Colonic mucosa (tissue), 4 donors: ENCODE measurements around the gene NADK. TPM values are rescaled to one million over a fixed set of nuclear protein-coding genes. Genes with fewer than 3 reads are reported as not detected.
"Not testable (repeated sequence)": the region's sequence is repeated elsewhere in the genome, so short reads cannot be mapped to it uniquely, and the experiment has no call there.

Source experiments
- DNase-seq: peaks from one replicate; pipeline ENCODE4 v3.0.0-alpha.2; 2020
- H3K27ac ChIP-seq: fragments of 200-600 bp; one replicate; pipeline ENCODE4 v1.8.0; 2021
- H3K27me3 ChIP-seq: fragments of 200-600 bp; one replicate; pipeline ENCODE4 v1.8.0; 2021
- H3K36me3 ChIP-seq: fragments of 200-600 bp; one replicate; pipeline ENCODE4 v1.8.0; 2021
- H3K4me1 ChIP-seq: fragments of 200-600 bp; one replicate; pipeline ENCODE4 v1.8.0; 2021; ENCODE audit warnings: mild to moderate bottlenecking
- H3K4me3 ChIP-seq: fragments of 200-600 bp; one replicate; pipeline ENCODE4 v1.8.0; 2021
- H3K9ac ChIP-seq, 2 donors: one replicate each; pipeline ENCODE4 v1.7.0; 2013; ENCODE audit warnings: control low read depth in 2 of 2, low read depth in 2 of 2, low read length in 2 of 2
- H3K9me3 ChIP-seq: fragments of 200-600 bp; one replicate; pipeline ENCODE4 v1.8.0; 2021
- intact Hi-C: fragments of 100-400 bp; cut with DNase I; formaldehyde crosslinking; loops from one replicate; pipeline ENCODE4 v1.14.1; 2022
- total RNA-seq, 2 donors: library from RNA; stranded (reverse); fragmentation: NEBNext Ultra II Directional in 1 of 2; extraction: Animal tissue kit (Norgen Biotek cat#: 25700) in 1 of 2; gene quantifications; one replicate each; pipeline ENCODE4 v1.2.1, GENCODE V29; 2021
- TF ChIP-seq, protein P1 (sequence below): fragments of 200-600 bp; IDR thresholded peaks from one replicate; pipeline ENCODE4 v1.8.0; 2022; ENCODE audit warnings: antibody characterized with exemption, mild to moderate bottlenecking
- donor health status: healthy.
- donor health status: DM: no; HTN: no; CAD: no.
- donor health status: DM: no; HTN: no; CAD: no.

The NADK gene
- total RNA-seq, 2 donors from 2014 or later = 122 to 146 TPM

GRCh38 chr1:1753607-1754005 lies 24.7 kb downstream of the NADK start:
- H3K27me3 ChIP-seq = no peaks in the 10 kb centered on the region
- H3K4me1 ChIP-seq = peaks cover 4% of the 10 kb centered on the region
- TF ChIP-seq, protein P1, sequence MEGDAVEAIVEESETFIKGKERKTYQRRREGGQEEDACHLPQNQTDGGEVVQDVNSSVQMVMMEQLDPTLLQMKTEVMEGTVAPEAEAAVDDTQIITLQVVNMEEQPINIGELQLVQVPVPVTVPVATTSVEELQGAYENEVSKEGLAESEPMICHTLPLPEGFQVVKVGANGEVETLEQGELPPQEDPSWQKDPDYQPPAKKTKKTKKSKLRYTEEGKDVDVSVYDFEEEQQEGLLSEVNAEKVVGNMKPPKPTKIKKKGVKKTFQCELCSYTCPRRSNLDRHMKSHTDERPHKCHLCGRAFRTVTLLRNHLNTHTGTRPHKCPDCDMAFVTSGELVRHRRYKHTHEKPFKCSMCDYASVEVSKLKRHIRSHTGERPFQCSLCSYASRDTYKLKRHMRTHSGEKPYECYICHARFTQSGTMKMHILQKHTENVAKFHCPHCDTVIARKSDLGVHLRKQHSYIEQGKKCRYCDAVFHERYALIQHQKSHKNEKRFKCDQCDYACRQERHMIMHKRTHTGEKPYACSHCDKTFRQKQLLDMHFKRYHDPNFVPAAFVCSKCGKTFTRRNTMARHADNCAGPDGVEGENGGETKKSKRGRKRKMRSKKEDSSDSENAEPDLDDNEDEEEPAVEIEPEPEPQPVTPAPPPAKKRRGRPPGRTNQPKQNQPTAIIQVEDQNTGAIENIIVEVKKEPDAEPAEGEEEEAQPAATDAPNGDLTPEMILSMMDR = no peak
- no peak overlapping the region for H3K4me3 ChIP-seq
- no peak for DNase-seq
- H3K36me3 ChIP-seq = peaks cover 5% of the 10 kb centered on the region
- no peaks in the 10 kb centered on the region for H3K9me3 ChIP-seq
- H3K27ac ChIP-seq = no peak overlapping the region
- intact Hi-C loops = no loop called here
- no peak overlapping the region for H3K9ac ChIP-seq

DNA sequence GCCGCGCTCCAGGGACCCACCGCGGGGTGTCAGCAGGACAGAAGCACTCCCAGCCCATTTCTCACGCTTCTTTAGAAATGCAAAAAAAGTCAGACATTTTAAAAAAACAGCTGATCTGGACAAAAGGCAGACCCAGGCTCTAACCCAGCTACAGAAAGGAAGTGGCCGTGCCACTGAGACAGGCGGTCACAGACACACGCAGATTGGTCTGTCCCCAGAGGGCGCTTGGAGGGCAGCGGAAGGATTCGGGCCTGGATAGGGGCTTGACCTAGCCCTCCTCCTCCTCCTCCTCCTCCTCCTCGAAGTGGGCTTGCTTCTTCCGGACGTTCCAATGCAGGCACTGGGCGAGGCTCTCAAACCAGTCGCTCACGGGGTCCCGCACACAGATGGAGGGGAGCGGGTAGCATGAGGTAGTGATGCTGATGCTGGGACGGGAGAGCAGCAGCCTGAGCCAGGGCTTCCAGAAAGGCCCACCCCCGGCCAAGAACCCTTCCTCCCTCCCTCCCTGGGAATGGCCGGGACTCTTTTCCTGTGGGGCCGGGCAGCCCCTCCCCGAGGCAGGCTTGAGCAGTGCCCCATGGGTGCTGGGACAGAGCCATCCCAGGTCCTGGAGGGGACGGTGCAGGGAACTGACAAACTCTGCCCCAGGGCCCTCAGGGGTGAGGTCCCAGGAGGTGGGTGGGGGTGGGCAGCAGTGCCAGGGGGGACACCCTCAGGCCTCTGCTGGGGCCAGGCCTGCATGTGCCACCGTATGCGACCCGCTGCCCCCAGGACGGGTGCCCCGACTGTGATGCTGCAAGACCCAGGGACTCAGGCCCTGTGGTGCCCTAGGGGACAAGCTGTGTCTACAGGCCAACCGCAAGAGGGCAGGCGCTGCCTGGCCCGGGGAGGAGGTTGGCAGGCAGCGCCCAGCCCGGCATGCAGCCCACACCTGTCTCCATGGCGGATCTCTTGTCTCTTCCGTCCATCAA lies 25.3 kb downstream of the NADK start:
- no peak overlapping the region for H3K27ac ChIP-seq
- TF ChIP-seq, protein P1 = no peak
- H3K9me3 ChIP-seq = no peaks in the 10 kb centered on the region
- DNase-seq = no peak
- no peak overlapping the region for H3K9ac ChIP-seq
- H3K36me3 ChIP-seq = peaks cover 5% of the 10 kb centered on the region
- H3K27me3 ChIP-seq = no peaks in the 10 kb centered on the region
- intact Hi-C loops = no loop called here
- H3K4me1 ChIP-seq = no peaks in the 10 kb centered on the region
- no peak overlapping the region for H3K4me3 ChIP-seq

DNA sequence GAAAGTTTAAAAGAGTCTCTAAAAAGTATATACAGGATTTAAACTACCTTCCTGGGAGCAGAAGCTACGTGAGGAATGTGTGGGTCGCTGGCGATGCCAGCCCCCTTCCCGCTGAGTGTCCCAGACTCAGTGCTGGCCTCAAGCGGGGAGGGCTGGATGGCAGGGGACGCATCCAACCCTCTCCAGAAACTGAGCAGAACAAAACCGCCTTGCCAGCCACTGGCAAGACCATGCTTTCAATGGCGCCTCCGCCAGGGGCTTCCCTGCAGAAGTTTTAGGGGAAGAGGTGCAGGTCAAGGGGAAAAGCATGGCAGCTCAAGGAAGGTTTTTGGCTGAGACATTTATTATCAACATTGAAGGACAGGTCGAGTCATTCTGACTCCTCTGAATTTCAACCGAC lies 26.1 kb downstream of the NADK start:
- no peak for DNase-seq
- no peaks in the 10 kb centered on the region for H3K4me1 ChIP-seq
- H3K9me3 ChIP-seq = no peaks in the 10 kb centered on the region
- TF ChIP-seq, protein P1 = no peak
- intact Hi-C loops = no loop called here
- no peaks in the 10 kb centered on the region for H3K27me3 ChIP-seq
- H3K27ac ChIP-seq = no peak overlapping the region
- H3K36me3 ChIP-seq = peaks cover 5% of the 10 kb centered on the region
- no peak overlapping the region for H3K4me3 ChIP-seq
- no peak overlapping the region for H3K9ac ChIP-seq

DNA sequence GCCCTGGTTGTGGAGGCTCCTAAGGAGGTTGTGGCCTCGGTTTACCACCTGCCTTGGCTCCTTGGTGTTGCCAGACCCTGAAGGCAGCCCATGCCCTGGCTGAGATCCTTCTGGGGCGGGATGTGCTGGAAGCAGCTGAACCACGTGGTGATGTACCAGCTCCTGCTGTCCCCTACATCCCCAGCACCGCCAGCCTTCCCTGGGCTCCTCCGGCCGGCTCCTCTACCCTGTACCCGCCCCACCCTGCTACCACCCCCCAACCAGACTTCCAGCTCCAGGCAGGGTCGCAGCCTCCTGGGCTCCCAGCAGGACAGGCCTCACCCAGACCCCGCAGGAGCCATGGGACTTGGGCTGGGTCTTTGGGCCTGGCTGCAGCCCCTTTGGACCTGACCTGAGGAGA lies 28.3 kb downstream of the NADK start:
- H3K4me1 ChIP-seq, H3K4me3 ChIP-seq, H3K9ac ChIP-seq, H3K36me3 ChIP-seq, DNase-seq, H3K27me3 ChIP-seq, H3K27ac ChIP-seq, H3K9me3 ChIP-seq: not testable (repeated sequence)
- intact Hi-C loops = loop anchor here (10.0 kb wide), 1 partner anchor 55 kb away; the partner anchor contains the start of gene SLC35E2B

GRCh38 chr1:1748686-1749321 lies 29.5 kb downstream of the NADK start:
- no peak overlapping the region for H3K4me3 ChIP-seq
- no peaks in the 10 kb centered on the region for H3K9me3 ChIP-seq
- H3K27me3 ChIP-seq = no peaks in the 10 kb centered on the region
- no peak overlapping the region for H3K27ac ChIP-seq
- TF ChIP-seq, protein P1 = no peak
- no peaks in the 10 kb centered on the region for H3K4me1 ChIP-seq
- intact Hi-C loops = loop anchor here (10.0 kb wide), 1 partner anchor 54 kb away; the partner anchor contains the start of gene SLC35E2B
- no peak for DNase-seq
- H3K9ac ChIP-seq = no peak overlapping the region
- no peaks in the 10 kb centered on the region for H3K36me3 ChIP-seq

DNA sequence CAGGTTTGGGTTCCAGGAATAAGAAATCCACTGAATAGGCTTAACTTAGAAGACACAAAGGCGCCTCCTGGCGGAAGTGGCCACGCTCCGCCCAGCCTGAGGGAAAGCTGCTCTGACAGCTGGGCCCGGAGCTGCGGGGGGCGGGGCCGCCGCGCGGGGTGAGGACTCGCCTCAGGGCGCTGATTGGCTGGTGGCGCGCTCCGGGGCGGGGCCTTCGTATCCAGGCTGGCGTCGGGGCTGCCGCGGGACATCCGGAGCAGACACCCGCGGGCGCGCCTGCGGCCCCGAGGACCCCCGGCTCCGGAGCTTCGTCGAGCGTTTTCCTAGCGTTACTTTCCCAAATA lies 31.7 kb downstream of the NADK start:
- H3K9me3 ChIP-seq, H3K27me3 ChIP-seq, H3K36me3 ChIP-seq, H3K9ac ChIP-seq, H3K4me3 ChIP-seq, H3K4me1 ChIP-seq, DNase-seq: not testable (repeated sequence)
- intact Hi-C loops = loop anchor here (10.0 kb wide), 1 partner anchor 52 kb away; the partner anchor contains the start of gene SLC35E2B
- peak overlapping the region; percentile 80 for H3K27ac ChIP-seq

DNA sequence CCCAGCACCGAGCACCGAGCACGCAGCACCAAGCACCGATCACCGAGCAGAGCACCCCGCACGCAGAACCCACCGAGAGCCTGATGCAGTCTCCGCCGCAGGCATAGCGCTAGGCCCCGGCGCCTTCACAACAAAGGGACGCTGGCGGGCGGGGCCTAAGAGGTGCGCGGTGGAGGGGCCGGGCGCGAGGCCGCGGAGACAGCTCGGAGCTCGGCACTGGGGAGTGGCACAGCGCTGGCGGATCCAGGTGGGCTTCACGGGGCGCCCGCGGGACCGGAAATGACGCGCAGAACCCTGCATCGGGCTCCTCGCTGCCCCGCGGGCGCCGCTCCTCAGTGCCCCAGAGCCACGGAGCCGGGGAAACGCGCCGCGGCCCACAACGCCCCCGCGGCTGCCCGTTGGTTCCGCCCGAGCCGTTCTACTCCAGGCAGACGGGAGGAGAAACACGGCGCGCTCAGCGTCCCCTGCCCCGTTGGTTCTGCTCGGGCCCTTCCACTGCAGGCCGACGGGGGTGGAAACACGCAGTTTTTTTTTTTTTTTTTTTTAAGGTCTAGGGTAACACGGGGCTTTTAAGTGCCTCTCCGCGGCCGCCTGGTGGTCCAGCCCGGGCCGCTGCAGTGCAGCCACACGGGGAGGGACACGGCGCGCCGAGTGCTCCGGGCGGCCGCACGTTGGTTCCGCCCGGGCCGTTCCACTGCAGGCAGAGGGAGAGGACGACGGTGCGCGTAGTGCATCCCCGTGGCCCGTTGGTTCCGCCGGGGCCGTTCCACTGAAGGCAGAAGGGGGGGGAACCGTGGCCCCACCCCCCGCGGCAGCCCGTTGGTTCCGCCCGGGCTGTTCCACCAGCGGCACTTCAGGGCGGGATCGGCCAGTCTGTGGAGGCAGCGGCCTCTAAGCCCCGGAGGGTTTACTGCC lies 32.4 kb downstream of the NADK start:
- Histone ChIP-seq H3K27ac (peak overlapping the region; percentile 80), H3K9ac (peak overlapping the region in 1 of 2 donors; percentile 56), H3K4me3 (peak overlapping the region; percentile 20)
- DNase-seq = peak; percentile 68
- not testable (repeated sequence) for H3K27me3 ChIP-seq, H3K36me3 ChIP-seq, H3K4me1 ChIP-seq, H3K9me3 ChIP-seq
- intact Hi-C loops = loop anchor here (10.0 kb wide), 1 partner anchor 51 kb away; the partner anchor contains the start of gene SLC35E2B

- not testable (repeated sequence) for DNase-seq, H3K9me3 ChIP-seq, H3K27me3 ChIP-seq, H3K9ac ChIP-seq, H3K27ac ChIP-seq, H3K4me1 ChIP-seq, H3K4me3 ChIP-seq, H3K36me3 ChIP-seq
- intact Hi-C loops = loop anchor here (10.0 kb wide), 1 partner anchor 48 kb away; the partner anchor contains the start of gene SLC35E2B
Observed at GRCh38 chr1:1742529-1742928, 35.7 kb downstream of the NADK start.
